Measurements from ENCODE around the gene ACOX1. TPM values are rescaled to one million over a fixed set of nuclear protein-coding genes. Genes with fewer than 3 reads are reported as not detected.
A peak's percentile ranks its signal among the peaks of the same experiment; 100 is the strongest.

Gene ACOX1
- total RNA-seq, 1 experiment from 2014 or later, result 40.9 TPM

GRCh38 chr17:75926456-75926855 is 52.5 kb downstream of the ACOX1 start:
- no peaks in the 10 kb centered on the region for H3K4me1 Mint-ChIP-seq
- H3K27ac Mint-ChIP-seq, result peak overlapping the region; percentile 41; the same call in 1 of the 2 replicates
- ChIA-PET POLR2A (no interaction called here), CTCF (interaction anchor here (1.2 to 4.3 kb wide), 9 partner anchors 10 to 110 kb away, joined by 3 to 42 read pairs (median 3); partner anchors contain the start of gene MRPL38)
- no peak overlapping the region for H3K4me3 Mint-ChIP-seq
- H3K36me3 Mint-ChIP-seq, result no peaks in the 10 kb centered on the region; the same call in 1 of the 2 replicates
- no peaks in the 10 kb centered on the region for H3K9me3 Mint-ChIP-seq
- no peaks in the 10 kb centered on the region for H3K27me3 Mint-ChIP-seq (ENCODE audit: low read depth)
- TF ChIP-seq ELF4 (CRISPR knock-in tag; IDR thresholded peaks at IDR 0.05; ENCODE audit: low read depth), result no peak
- TF ChIP-seq FOXP4 (CRISPR knock-in tag; IDR thresholded peaks at IDR 0.05), result no peak
- no peak for TF ChIP-seq RORB (CRISPR knock-in tag; IDR thresholded peaks at IDR 0.05)
- no peak for TF ChIP-seq ETV6 (CRISPR knock-in tag; IDR thresholded peaks at IDR 0.05)
- no peak for TF ChIP-seq CDX4 (CRISPR knock-in tag; IDR thresholded peaks at IDR 0.05; ENCODE audit: borderline replicate concordance)
- TF ChIP-seq E2F5 (CRISPR knock-in tag; IDR thresholded peaks at IDR 0.05), result no peak
- no peak for TF ChIP-seq SMAD3 (CRISPR knock-in tag; IDR thresholded peaks at IDR 0.05; ENCODE audit: borderline replicate concordance)
- TF ChIP-seq E2F1 (CRISPR knock-in tag; IDR thresholded peaks at IDR 0.05), result no peak
- no peak for TF ChIP-seq ZNF121 (CRISPR knock-in tag; IDR thresholded peaks at IDR 0.05)
- no peak for TF ChIP-seq FOXP1 (CRISPR knock-in tag; IDR thresholded peaks at IDR 0.05; ENCODE audit: borderline replicate concordance)
- TF ChIP-seq ATF2 (CRISPR knock-in tag; IDR thresholded peaks at IDR 0.05; ENCODE audit: borderline replicate concordance, low read depth), result no peak
- TF ChIP-seq CREM (CRISPR knock-in tag; IDR thresholded peaks at IDR 0.05), result no peak
- TF ChIP-seq ZSCAN18 (CRISPR knock-in tag; IDR thresholded peaks at IDR 0.05), result no peak
- TF ChIP-seq ZNF532 (CRISPR knock-in tag; IDR thresholded peaks at IDR 0.05; ENCODE audit: borderline replicate concordance), result no peak
- no peak for TF ChIP-seq USF1 (CRISPR knock-in tag; IDR thresholded peaks at IDR 0.05)
- TF ChIP-seq CREB1 (CRISPR knock-in tag; IDR thresholded peaks at IDR 0.05), result no peak
- TF ChIP-seq SOX15 (CRISPR knock-in tag; IDR thresholded peaks at IDR 0.05), result no peak
- no peak for TF ChIP-seq ATF1 (CRISPR knock-in tag; IDR thresholded peaks at IDR 0.05)
- TF ChIP-seq HMGA2 (CRISPR knock-in tag; IDR thresholded peaks at IDR 0.05), result no peak
- DNase-seq (ENCODE audit: low spot score), result no peak
- ATAC-seq, result no peak

All from WTC11 (cell line).